HG03103 (cell line): ENCODE data around the gene SNAI1.
"Not testable (repeated sequence)": the region's sequence is repeated elsewhere in the genome, so short reads cannot be mapped to it uniquely, and the experiment has no call there.

ENCODE experiments used
- ATAC-seq: cut with Tn5 transposase; IDR thresholded peaks from one replicate; pipeline ENCODE4 v1.9.1; 2021; ENCODE audit warnings: low read depth; ENCODE audit not compliant: unreplicated experiment

Gene SNAI1

DNA sequence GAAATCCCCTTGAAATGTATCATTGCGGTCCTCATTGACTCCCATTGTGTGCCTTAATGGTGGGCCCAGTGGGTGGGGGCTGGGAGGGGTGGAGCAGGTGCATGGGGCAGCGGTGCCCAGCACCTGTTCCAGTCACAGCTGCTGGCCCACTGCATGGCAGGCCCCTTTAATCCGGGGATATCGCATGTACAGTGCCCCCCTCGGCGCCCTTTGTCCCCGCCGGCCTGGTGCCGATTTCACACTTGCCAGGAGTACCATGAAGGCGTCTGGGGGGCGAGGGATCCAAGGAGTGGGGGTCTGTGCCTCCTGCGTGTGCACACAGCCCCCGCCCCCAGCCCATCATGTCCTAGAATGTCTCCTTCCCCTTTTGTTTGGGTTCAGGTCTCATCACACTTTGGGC is 2.8 kb downstream of the SNAI1 start:
- no peak for ATAC-seq

- no peak for ATAC-seq
Observed at GRCh38 chr20:49986049-49986448, 3.3 kb downstream of the SNAI1 start.

DNA sequence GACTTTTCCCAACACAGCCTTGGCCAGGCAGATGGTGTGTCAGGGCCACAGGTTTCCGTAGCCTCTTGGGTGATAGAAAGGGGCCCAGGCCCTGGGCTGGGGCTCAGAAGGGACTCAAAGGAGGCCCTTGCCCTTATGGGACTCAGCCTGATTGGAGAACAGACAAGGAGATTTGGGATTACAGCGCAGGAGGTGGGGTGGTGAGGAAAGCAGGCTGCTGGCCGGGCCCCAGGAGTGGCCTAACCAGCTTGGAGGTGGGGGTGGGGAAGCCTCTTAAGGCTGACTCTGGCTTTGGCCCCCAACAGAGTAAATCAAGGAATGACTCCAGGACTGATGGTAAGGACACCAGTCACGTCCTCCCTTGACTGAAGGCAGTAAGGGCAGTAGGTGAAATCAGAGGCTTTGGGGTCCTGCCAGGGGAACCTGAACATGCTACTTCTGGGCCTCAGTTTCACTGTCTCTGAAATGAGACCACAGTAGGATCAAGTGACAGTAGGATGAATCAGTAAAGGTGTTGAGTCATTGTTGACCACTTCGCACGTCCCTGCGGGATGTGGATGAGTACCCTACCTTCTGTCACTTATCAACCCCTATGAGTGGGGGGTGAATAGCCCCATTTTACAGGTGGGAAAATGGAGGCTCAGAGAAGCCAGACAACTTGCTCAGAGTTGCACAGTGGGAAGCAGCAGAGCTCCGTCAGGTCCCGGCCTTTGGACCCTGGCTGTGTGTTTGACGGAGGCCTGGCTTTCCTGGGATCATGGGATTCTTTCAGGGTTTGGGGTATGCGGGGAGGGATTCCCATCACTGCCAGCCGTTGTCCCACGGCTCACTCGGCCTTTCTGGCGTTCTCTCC is 4.5 kb downstream of the SNAI1 start:
- ATAC-seq: no peak

GRCh38 chr20:49987868-49988690 is 5.3 kb downstream of the SNAI1 start:
- ATAC-seq: no peak

DNA sequence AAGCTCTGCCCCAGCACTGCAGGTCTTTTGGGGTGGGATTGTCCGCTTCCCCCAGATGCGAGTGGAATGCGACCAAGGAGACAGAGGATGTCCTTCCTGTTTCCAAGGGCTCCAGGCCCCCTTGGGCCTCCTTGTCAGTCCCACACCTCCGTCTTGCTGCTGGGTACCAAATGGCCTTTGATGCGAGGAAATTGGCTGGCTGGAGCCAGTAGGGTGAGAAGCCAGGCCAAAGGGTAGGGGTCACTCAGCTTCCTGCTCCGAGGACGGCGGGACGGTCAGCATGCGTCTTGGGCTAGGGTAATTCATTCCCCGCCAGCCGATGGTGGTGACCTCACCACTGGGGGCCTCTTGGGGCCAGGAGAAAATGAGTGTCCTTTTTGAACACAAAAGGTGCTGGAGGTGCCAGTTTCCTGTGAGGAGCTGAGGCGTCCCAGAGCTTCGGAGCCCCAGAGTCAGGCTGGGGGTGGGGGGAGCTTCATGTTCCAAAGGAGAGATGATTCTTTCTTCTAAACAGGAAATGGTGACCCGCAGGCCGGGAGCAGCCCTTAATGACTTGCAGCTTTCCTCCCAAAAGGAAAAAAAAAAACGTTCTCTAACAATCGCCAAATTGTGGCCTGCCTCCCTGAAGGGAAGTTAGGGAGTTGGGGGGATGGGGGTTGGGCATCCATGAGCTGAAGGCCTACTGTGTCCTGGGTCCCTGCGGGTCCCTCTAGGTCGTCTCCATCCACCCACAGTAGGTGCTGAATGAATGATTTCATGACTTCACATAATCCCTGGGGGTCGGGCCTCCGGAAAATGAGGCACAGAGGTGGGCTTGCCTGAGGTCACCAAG is 6.7 kb downstream of the SNAI1 start:
- ATAC-seq: no peak

DNA sequence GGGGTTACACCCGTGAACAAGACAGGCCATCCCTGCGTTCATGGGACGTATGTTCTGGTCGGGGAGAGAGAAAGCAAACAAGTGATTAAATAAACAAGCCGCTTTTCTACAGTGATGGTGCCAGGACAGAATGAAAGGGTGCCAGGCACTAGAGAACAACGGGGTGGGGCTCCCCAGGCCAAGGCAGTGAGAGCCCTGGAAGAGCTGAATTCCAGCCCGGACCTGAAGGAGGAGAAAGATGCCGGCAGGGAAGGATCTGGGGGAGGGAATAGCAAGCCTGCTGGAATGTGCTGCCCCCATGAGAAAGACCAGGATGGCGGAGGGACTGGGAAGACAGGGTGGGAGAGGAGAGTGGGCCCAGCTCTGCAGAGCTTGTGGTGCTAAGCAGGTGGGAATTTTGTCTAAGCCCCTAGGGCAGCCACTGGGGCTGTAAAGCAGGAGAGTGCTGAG is 7.5 kb downstream of the SNAI1 start:
- no peak for ATAC-seq

GRCh38 chr20:49993301-49993751 is 10.5 kb downstream of the SNAI1 start:
- ATAC-seq: no peak

DNA sequence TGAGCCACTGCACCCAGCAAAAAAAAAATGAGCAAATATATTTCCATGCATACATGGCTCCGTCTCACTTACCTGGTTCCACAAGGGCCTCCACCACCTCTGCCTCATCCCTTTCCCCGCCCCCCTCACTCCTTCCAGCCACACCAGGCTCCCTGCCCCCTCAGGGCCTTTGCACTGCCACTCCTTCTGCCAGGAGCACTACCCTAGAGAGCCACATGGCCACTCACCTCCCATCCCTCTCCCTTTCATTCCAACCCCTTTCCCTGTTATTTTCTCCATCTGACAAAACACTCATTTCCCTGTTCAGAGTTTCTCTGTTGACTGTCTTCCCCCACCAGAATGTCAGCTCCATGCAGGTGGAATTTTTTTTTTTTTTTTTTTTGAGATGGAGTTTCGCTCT is 12.8 kb downstream of the SNAI1 start:
- ATAC-seq: no peak

GRCh38 chr20:49998478-49999188 is 15.9 kb downstream of the SNAI1 start:
- not testable (repeated sequence) for ATAC-seq

DNA sequence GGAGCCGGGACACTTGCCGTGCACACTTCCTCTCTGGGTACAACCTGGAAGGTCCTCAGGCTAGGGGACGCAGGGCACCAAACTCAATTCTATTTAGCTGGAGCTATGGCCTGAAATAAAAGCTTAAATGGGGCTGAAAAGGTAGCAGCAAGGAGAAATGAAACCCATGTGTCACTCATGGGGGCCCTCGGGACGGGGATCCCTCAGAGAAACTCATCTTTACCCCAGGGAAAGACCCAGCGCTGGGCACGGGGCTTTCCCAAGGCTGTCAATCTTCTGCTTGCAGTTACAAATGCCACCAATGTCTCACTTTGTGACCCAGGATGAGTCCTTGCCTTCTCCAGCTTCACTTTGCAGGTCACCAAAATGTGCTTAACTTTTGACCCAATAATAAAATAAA is 16.5 kb downstream of the SNAI1 start:
- no peak for ATAC-seq

DNA sequence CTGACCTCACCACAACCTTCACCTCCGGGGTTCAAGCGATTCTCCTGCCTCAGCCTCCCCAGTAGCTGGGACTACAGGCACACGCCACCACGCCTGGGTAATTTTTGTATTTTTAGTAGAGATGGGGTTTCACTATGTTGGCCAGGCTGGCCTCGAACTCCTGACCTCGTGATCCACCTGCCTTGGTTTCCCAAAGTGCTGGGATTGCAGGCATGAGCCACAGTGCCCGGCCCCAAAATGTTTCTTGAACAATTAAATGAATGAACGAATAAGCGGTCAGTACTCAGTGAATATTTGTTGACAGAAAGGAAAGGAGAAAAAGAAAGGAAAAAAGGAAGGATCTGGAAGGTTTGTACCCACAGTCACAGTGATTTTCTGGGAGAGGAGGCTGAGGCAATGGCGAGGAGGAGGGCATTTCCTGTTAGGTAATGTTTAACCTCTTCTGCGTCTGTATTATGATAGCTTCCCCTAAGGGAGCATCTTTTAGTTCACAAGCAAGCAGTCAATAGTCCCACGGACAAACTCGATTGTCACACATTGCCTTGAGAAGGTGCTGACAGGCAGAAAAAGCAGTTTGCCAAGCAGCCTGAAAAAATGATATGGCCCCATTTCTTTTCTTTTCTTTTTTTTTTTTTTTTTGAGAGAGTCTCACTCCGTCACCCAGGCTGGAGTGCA is 17.9 kb downstream of the SNAI1 start:
- ATAC-seq: not testable (repeated sequence)

DNA sequence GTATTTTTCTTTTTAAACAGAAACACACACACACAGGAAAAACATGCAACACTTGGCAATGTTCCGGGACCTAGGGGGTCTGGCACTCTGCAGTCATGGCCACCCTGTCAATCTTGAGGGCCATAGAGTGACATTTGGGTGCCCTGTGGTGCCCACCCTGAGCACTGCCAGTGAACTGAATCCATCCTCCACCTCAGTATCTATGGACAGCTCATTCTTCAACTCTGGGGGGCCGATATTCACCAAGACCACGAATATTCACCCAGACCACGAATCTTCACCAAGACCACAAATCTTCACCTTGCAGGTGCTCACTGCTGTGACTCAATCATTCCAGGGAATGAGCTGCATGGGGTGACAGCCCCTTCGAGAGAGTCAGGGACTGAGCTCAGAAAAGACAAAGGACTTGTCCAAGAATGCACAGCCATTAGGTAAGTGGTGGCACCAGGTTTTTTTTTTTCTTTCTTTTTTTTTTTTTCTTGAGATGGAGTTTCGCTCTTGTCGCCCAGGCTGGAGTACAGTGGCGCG is 19.1 kb downstream of the SNAI1 start:
- no peak for ATAC-seq

DNA sequence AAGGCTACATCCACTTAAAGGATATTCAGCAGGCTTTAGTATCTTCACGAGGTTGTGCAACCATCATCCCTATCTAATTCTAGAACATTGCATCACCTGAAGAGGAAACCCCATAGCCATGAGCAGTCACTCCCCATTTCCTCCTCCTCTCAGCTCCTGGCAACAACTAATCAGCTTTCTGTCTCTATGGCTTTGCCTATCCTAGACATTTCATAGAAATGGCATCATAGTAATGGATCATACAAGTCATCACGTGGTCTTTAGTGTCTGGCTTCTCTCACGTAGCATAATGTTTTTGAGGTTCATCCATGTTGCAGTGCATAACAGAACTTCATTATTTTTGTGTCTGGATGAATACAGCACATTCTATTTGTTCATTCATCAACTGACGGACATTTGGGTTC is 20.5 kb downstream of the SNAI1 start:
- ATAC-seq: no peak

GRCh38 chr20:50004229-50004628 is 21.4 kb downstream of the SNAI1 start:
- no peak for ATAC-seq

DNA sequence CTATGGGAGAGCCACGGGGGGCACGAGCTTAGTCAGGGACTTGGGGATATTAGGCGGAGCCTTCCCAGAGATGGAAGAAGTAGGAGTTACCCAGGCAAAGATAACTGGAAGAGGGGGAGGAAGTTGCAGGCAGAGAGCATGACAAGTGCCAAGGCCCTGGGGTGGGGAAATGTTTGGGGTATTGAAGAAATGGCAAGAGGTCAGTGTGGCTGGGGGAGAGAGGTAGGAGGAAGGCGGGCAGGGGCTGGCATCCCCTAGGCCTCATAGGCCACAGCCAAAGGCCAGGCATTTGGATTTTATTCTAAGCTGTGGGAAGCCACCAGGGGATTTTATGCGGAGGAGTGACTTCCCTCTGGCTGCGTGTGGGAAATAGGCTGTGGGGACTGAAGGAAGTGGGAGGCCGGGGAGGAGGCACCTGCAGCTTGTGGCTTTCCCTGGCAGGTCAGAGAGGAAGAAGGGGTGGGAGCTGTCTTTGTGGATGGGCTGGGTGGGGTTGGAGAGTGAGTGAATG is 22.7 kb downstream of the SNAI1 start:
- ATAC-seq: no peak

GRCh38 chr20:50007369-50007768 is 24.6 kb downstream of the SNAI1 start:
- no peak for ATAC-seq

- ATAC-seq: no peak
Observed at GRCh38 chr20:50008007-50008406, 25.2 kb downstream of the SNAI1 start.

DNA sequence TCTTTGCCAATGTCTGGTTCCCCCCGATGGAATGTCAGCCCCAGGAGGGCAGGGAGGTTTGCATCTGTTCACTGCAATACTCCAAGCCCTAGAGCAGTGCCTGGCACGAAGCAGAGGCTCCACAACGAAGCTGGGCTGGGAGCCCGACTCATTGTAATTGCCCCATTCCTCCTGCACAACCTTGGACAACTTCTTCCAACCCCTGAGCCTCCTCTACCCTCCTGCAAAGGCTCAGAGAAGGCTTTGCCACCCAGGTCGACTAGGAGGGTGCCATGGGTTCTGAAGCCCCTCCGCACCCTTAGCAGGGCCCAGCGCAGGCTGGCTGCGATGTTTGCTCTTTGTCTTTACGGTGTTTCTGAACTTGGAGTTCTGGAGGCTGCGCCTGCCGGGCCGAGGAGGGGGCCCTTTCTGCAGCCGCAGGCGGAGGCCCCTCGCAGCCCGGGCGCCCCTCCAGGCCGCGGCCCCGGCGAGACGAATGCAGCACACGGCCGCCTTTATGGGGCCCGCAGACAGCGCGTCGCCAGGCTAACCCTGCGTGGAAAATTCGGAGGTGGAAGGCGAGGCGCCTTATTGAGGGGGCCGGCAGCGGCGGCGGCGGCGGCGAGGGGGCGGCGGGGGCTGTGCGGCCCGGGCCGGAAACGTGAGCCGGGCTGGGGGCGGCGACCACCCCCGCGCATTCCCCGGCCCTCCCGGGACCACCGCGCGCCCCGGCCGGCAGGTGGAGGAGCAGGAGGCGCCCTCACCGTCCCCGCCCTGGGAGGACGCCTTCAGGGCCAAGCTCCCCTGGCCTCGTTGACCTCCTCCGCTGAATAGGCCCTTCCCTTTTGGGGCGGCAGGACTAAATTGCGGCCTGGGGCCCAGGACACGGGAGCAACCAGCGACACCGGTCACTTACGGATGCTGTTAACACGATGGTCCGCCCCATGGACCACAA is 27.0 kb downstream of the SNAI1 start:
- no peak for ATAC-seq
